Left colon (tissue), 2 donors: ENCODE results near the gene SMCO1. TPM values are rescaled to one million over a fixed set of nuclear protein-coding genes. Genes with fewer than 3 reads are reported as not detected.
"Not testable (repeated sequence)": the region's sequence is repeated elsewhere in the genome, so short reads cannot be mapped to it uniquely, and the experiment has no call there.

Experiments
- ATAC-seq: fragments of 200-7000 bp; cut with Tn5 transposase; one replicate; pipeline ENCODE4 v1.9.1; 2020; ENCODE audit warnings: mild to moderate bottlenecking, moderate library complexity
- DNase-seq, 2 donors: peaks; one replicate each; pipeline ENCODE4 v3.0.0-alpha.2; 2020
- intact Hi-C, 2 donors: fragments of 100-400 bp; cut with DNase I in 1 of 2; cut with micrococcal nuclease in 1 of 2; formaldehyde crosslinking; loops; one replicate each; pipeline versions ENCODE4 v1.11.2 to v1.14.0; 2022; cut with DNase I, micrococcal nuclease
- total RNA-seq, 2 donors: library from RNA; stranded (reverse); fragmentation: NEBNext Ultra II Directional; extraction: Animal tissue kit (Norgen Biotek cat#: 25700); gene quantifications; one replicate each; pipeline ENCODE4 v1.2.1, GENCODE V29; 2021
- donor health status: DM: no; HTN: no; CAD: no.
- donor health status: DM: yes; HTN: yes; CAD: no.

The SMCO1 gene
- total RNA-seq, 2 donors from 2014 or later, result not detected

- no peak for DNase-seq
- no peak for ATAC-seq
- intact Hi-C loops, result no loop called here
These were observed 10.0 kb upstream of the SMCO1 start for GRCh38 chr3:196525141-196525540.

- DNase-seq (no peak), ATAC-seq (no peak)
- intact Hi-C loops, result loop anchor here in 1 of 2 donors (5.0 kb wide), 1 partner anchor 272 kb away; no protein-coding TSS in a partner anchor
These were observed 9.4 kb upstream of the SMCO1 start for GRCh38 chr3:196524527-196524926.

- ATAC-seq, result no peak
These were observed 8.7 kb upstream of the SMCO1 start for GRCh38 chr3:196523841-196524240.

GRCh38 chr3:196521291-196521690 is 6.1 kb upstream of the SMCO1 start:
- intact Hi-C loops, result loop anchor here in 1 of 2 donors (5.0 kb wide), 1 partner anchor 269 kb away; no protein-coding TSS in a partner anchor
- ATAC-seq, DNase-seq: not testable (repeated sequence)

More at GRCh38 chr3:196523841-196524240, 8.7 kb upstream of the SMCO1 start:
- no peak for DNase-seq
- intact Hi-C loops, result loop anchor here in 1 of 2 donors (5.0 kb wide), 1 partner anchor 272 kb away; no protein-coding TSS in a partner anchor

GRCh38 chr3:196519718-196520082 is 4.6 kb upstream of the SMCO1 start:
- no peak for DNase-seq
- intact Hi-C loops, result loop anchor here in 1 of 2 donors (5.0 kb wide), 1 partner anchor 267 kb away; no protein-coding TSS in a partner anchor
- no peak for ATAC-seq

GRCh38 chr3:196518966-196519717 is 4.0 kb upstream of the SMCO1 start:
- DNase-seq (peak; percentile 36 to 65), ATAC-seq (peak; percentile 59)
- intact Hi-C loops, result no loop called here

- ATAC-seq, result no peak
- intact Hi-C loops, result no loop called here
- no peak for DNase-seq
These were observed 2.8 kb upstream of the SMCO1 start for GRCh38 chr3:196517919-196518318.

- ATAC-seq, result no peak
- no peak for DNase-seq
- intact Hi-C loops, result no loop called here
These were observed 2.1 kb upstream of the SMCO1 start for GRCh38 chr3:196517162-196517800.

DNA sequence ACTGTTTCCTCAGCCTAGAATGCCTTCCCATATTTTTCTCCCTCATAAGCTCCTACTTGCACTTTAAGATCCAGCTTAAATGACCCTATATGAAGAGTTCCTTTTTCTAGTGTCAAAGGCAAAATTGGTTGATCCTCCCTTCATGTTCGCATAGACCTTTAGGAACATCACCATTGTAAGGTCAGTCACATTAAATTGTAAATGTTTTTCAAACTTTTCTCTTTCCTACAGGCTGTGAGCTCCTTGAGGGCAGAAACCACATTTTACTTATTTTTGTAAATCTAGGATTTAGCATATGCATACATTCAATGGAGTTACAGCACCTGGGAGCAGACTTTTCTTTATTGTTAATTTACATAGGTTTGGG is 813 bp downstream of the SMCO1 start:
- intact Hi-C loops, result no loop called here
- ATAC-seq, result no peak

GRCh38 chr3:196513697-196514349 is 1.3 kb downstream of the SMCO1 start:
- intact Hi-C loops, result no loop called here
- DNase-seq, result no peak
- no peak for ATAC-seq

More for the DNA sequence above, 813 bp downstream of the SMCO1 start:
- DNase-seq, result no peak

DNA sequence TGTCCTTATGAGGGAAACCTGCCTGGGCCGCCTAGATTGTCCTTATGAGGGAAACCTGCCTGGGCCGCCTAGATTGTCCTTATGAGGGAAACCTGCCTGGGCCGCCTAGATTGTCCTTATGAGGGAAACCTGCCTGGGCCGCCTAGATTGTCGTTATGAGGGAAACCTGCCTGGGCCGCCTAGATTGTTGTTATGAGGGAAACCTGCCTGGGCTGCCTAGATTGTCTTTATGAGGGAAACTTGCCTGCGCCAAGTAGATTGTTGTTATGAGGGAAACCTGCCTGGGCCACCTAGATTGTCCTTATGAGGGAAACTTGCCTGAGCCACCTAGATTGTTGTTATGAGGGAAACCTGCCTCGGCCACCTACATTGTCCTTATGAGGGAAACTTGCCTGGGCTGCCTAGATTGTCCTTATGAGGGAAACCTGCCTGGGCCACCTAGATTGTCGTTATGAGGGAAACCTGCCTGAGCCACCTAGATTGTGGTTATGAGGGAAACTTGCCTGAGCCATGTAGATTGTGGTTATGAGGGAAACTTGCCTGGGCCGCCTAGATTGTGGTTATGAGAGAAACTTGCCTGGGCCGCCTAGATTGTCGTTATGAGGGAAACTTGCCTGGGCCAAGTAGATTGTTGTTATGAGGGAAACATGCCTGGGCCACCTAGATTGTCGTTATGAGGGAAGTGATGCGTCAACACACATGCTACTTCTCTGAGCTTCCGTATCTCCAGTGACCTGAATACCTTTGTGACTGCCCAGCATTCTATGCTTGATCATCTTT is 3.3 kb downstream of the SMCO1 start:
- DNase-seq, intact Hi-C loops, ATAC-seq: not testable (repeated sequence)

GRCh38 chr3:196511108-196511507 is 4.0 kb downstream of the SMCO1 start:
- intact Hi-C loops, DNase-seq, ATAC-seq: not testable (repeated sequence)

DNA sequence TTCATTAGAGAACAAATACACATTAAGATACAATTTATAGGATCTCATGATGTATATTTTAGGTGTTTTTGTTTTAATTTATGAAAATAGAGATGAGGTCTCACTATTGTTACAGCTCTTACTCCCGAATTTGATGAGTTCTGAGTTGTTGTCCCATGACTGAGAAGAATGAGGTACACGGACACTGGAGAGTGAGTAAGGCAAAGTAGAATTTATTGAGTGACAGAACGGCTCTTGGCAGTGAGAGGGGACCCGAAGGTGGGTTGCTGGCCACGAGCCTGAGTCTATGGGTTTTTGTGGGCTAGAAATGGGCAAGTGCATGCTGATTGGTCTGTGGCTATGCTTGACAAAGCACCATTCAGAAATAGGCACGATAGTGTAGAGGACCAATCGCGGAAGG is 8.5 kb downstream of the SMCO1 start:
- ATAC-seq, result no peak
- DNase-seq, result no peak
- intact Hi-C loops, result no loop called here

DNA sequence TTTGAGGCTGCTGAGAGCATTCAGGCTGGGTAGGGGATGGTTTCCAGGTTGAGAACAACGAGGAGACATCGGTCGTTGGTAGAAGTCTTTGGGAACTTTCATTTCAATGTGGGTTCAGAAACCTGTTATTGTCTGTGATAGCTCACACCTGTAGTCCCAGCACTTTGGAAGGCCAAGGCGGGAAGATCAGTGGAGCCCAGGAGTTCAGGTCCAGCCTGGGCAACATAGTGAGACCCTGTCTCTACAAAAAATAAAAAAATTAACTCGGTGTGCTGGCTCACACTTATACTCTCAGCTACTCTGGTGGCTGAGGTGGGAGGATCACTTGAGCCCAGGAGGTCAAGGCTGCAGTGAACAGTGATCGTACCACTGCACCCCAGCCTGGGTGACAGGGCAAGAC is 10.6 kb downstream of the SMCO1 start:
- intact Hi-C loops, result no loop called here
- DNase-seq (no peak), ATAC-seq (no peak)

- intact Hi-C loops, result not testable (repeated sequence)
These were observed 11.1 kb downstream of the SMCO1 start for GRCh38 chr3:196504077-196504398.

GRCh38 chr3:196503196-196504076 is 11.7 kb downstream of the SMCO1 start, which contains the start of gene RNF168:
RNF168 (minus strand) TSS chr3:196503768; CDS start chr3:196503173, 595 bp downstream.
- ATAC-seq, result peak; percentile 83
- DNase-seq, result peak; percentile 97
- intact Hi-C loops, result no loop called here

More at GRCh38 chr3:196504077-196504398, 11.1 kb downstream of the SMCO1 start:
- DNase-seq, ATAC-seq: not testable (repeated sequence)

DNA sequence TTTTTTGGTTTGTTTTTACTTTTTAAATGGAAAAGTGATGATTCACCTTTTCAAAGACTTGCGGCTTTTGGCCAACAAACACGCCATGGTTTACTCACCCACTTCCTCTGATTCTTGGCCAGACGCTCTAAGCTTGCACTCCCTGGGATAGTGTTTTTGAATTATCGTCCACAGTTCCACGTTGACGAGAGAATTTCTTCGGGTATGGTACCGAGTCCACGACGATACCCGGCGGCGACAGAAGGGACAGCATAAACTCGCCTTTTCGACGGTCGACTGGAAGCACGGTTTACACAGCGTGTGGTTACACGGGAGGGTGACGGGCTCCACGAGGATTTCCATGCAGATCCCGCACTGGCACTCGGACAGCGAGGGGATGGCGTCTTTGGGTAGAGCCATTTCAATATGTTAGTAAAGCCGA is 12.4 kb downstream of the SMCO1 start:
- ATAC-seq (peak; percentile 45), DNase-seq (peak; percentile 47 to 59)
- intact Hi-C loops, result no loop called here
